A204.1 (cell line): ENCODE data around the gene MACF1.

ENCODE experiments used
- FAIRE-seq: peaks from 2 replicates; lab custom pipeline; 2012; peaks lifted over from hg19 to GRCh38; lab: Jason Lieb, UNC

The MACF1 gene

GRCh38 chr1:39268112-39268581 is 63.7 kb downstream of the MACF1 start:
- FAIRE-seq = no peak

GRCh38 chr1:39268906-39269305 is 64.4 kb downstream of the MACF1 start:
- no peak for FAIRE-seq

- no peak for FAIRE-seq
Observed at GRCh38 chr1:39269349-39269748, 64.9 kb downstream of the MACF1 start.

- no peak for FAIRE-seq
Observed at GRCh38 chr1:39269791-39270342, 65.4 kb downstream of the MACF1 start.

- FAIRE-seq = no peak
Observed at GRCh38 chr1:39270368-39270767, 65.9 kb downstream of the MACF1 start.

GRCh38 chr1:39272027-39272797 is 67.7 kb downstream of the MACF1 start:
- FAIRE-seq = no peak

- no peak for FAIRE-seq
Observed at GRCh38 chr1:39272798-39273469, 68.4 kb downstream of the MACF1 start.

GRCh38 chr1:39275836-39276507 is 71.5 kb downstream of the MACF1 start:
- no peak for FAIRE-seq

GRCh38 chr1:39277879-39278278 is 73.4 kb downstream of the MACF1 start:
- no peak for FAIRE-seq

GRCh38 chr1:39282537-39283216 is 78.2 kb downstream of the MACF1 start:
- FAIRE-seq = no peak

GRCh38 chr1:39283858-39284257 is 79.4 kb downstream of the MACF1 start:
- FAIRE-seq = no peak

GRCh38 chr1:39287541-39287940 is 83.0 kb downstream of the MACF1 start:
- no peak for FAIRE-seq

- no peak for FAIRE-seq
Observed at GRCh38 chr1:39288735-39289465, 84.4 kb downstream of the MACF1 start.

- FAIRE-seq = no peak
Observed at GRCh38 chr1:39292401-39292800, 87.9 kb downstream of the MACF1 start.

GRCh38 chr1:39293375-39294070 is 89.0 kb downstream of the MACF1 start:
- no peak for FAIRE-seq

- FAIRE-seq = no peak
Observed at GRCh38 chr1:39294531-39294930, 90.0 kb downstream of the MACF1 start.

- FAIRE-seq = no peak
Observed at GRCh38 chr1:39295901-39296300, 91.4 kb downstream of the MACF1 start.

- no peak for FAIRE-seq
Observed at GRCh38 chr1:39297551-39297950, 93.1 kb downstream of the MACF1 start.

GRCh38 chr1:39301606-39302005 is 97.1 kb downstream of the MACF1 start:
- FAIRE-seq = no peak

GRCh38 chr1:39305555-39305954 is 101.1 kb downstream of the MACF1 start:
- no peak for FAIRE-seq

GRCh38 chr1:39310015-39310414 is 105.5 kb downstream of the MACF1 start:
- FAIRE-seq = no peak
